Nephron (organoid): Measurements from ENCODE around the gene UBE4A.

Source experiments
- H3K27ac Mint-ChIP-seq, 3 experiments: 2 replicates each; pipeline ENCODE4 v1.8.0; 2020; ENCODE audit warnings: mixed read lengths in 3 of 3, mild to moderate bottlenecking in 2 of 3, moderate library complexity in 1 of 3
- H3K27me3 Mint-ChIP-seq: 2 replicates; pipeline ENCODE4 v1.8.0; 2021; ENCODE audit warnings: low read depth, mild to moderate bottlenecking, moderate library complexity, mixed read lengths
- H3K36me3 Mint-ChIP-seq: 2 replicates; pipeline ENCODE4 v1.8.0; 2020; ENCODE audit warnings: low read depth, mixed read lengths
- H3K4me1 Mint-ChIP-seq: 2 replicates; pipeline ENCODE4 v1.8.0; 2020; ENCODE audit warnings: mixed read lengths
- H3K4me3 Mint-ChIP-seq, 3 experiments: 2 replicates each; pipeline ENCODE4 v1.8.0; 2020; ENCODE audit warnings: mild to moderate bottlenecking in 3 of 3, mixed read lengths in 3 of 3, moderate library complexity in 2 of 3
- H3K9me3 Mint-ChIP-seq: 2 replicates; pipeline ENCODE4 v1.8.0; 2020; ENCODE audit warnings: mixed read lengths
- TF ChIP-seq, protein P1 (sequence below), 3 experiments: fragments of 200-600 bp; sonication (generic); IDR thresholded peaks; one replicate each; pipeline ENCODE4 v1.5.0; 2021; ENCODE audit warnings: antibody characterized with exemption in 3 of 3; ENCODE audit not compliant: unreplicated experiment in 3 of 3

Gene UBE4A

DNA sequence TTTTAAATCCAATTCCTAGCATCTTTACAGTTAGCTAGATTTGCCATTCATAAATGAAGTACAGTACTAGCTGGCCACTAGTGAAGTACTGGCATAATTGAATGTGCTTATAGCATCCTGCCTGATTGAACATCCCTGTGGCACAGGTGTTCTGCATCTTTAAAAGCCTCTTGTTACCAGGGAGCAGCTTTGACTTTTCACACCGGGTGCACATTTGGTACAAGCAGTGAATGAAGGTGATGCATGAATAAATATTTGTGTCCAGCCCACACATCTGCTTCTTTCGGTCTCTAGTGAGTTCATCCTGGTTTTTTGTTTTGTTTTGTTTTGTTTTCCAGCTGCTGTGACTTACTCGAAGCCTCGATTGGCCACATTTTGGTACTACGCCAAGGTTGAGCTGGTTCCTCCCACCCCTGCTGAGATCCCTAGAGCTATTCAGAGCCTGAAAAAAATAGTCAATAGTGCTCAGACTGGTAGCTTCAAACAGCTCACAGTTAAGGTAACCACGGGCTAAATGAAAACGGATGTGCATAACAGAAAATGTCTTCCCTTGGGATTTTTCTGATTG, 47.3 kb downstream of the UBE4A start:
- peaks cover 29% of the 10 kb centered on the region for H3K36me3 Mint-ChIP-seq
- peaks cover 24% of the 10 kb centered on the region for H3K4me1 Mint-ChIP-seq
- H3K27ac Mint-ChIP-seq, result peak overlapping the region in 1 of 3 experiments; percentile 28
- H3K27me3 Mint-ChIP-seq, result no peaks in the 10 kb centered on the region
- H3K4me3 Mint-ChIP-seq, result no peak overlapping the region
- H3K9me3 Mint-ChIP-seq, result no peaks in the 10 kb centered on the region
- TF ChIP-seq, protein P1, sequence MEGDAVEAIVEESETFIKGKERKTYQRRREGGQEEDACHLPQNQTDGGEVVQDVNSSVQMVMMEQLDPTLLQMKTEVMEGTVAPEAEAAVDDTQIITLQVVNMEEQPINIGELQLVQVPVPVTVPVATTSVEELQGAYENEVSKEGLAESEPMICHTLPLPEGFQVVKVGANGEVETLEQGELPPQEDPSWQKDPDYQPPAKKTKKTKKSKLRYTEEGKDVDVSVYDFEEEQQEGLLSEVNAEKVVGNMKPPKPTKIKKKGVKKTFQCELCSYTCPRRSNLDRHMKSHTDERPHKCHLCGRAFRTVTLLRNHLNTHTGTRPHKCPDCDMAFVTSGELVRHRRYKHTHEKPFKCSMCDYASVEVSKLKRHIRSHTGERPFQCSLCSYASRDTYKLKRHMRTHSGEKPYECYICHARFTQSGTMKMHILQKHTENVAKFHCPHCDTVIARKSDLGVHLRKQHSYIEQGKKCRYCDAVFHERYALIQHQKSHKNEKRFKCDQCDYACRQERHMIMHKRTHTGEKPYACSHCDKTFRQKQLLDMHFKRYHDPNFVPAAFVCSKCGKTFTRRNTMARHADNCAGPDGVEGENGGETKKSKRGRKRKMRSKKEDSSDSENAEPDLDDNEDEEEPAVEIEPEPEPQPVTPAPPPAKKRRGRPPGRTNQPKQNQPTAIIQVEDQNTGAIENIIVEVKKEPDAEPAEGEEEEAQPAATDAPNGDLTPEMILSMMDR (IDR thresholded peaks at IDR 0.05; ENCODE audit: unreplicated experiment in 3 of 3), result no peak

DNA sequence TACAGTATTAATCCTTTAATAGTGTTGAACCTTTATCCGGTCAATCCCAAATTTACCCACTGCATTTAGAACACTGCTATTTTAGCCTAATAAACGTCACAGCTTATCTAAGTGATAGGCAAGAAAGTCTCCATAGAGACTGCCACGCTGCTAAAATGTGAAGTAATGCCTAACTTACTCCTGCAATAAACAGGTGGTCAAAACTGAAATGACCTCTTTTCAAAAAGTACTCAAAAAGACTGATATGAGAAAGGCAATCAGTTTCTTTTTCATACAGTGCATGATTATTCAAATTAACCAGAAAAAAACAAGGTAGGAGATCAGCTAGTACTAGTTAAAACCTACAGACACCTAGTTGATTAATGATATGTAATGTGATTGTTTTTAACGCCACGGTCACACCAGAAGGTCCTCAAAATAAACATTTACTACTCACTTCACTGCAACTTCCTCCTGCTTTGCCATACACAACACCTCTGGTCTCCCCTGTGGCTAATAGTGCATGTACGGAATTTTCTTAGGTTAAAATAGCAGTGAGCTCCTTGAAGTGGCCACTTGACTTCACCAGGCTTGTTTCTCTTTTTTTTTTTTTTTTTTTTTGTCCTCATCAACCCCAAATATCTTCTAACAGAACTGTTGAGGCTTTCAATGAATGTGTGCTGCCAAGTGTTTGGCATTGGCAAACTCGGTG, 50.8 kb downstream of the UBE4A start:
- Mint-ChIP-seq H3K27me3 (no peaks in the 10 kb centered on the region), H3K4me3 (no peak overlapping the region), H3K36me3 (peaks cover 29% of the 10 kb centered on the region), H3K27ac (no peak overlapping the region), H3K4me1 (no peaks in the 10 kb centered on the region), H3K9me3 (no peaks in the 10 kb centered on the region)
- TF ChIP-seq, protein P1 (IDR thresholded peaks at IDR 0.05; ENCODE audit: unreplicated experiment in 3 of 3), result no peak

DNA sequence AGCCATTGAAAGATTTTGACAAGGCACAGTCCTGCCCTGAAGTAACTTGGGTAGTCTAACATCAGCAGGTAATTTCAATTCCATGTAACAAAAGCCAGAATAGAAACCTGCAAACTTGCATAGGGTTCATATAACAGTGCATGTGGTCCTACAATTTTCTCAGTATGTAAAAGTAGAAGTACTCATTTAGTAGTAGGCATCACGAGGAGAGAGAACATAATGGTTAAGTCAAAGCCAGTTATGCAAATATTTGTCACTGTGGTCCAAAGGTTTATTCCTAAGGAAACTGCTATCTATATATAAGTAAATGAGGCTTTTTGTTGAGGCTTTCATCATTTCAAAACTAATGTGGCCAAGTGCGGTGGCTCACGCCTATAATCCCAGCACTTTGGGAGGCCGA, 52.1 kb downstream of the UBE4A start:
- Mint-ChIP-seq H3K9me3 (no peaks in the 10 kb centered on the region), H3K4me3 (no peak overlapping the region)
- TF ChIP-seq, protein P1 (IDR thresholded peaks at IDR 0.05; ENCODE audit: unreplicated experiment in 3 of 3), result no peak

DNA sequence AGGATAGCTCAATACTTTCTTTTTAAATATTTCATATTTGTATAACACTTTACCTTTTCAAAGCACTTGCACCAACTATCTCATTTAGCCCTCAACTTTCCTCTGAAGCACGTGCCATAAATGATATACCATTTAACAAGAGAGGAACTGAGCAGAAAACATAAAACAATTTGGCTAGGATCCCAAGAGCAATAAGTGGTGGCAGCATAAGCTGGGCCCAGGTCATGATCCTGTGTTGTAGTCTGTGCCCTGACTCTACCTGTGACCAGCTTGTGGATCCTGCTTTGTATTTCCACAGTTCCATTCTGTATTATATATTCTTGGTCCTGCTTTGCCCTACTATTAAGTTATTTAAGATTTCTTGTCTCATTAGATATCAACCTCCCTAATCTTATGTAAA, 53.5 kb downstream of the UBE4A start:
- Mint-ChIP-seq H3K4me3 (no peak overlapping the region), H3K4me1 (no peaks in the 10 kb centered on the region), H3K27me3 (no peaks in the 10 kb centered on the region), H3K27ac (no peak overlapping the region), H3K9me3 (no peaks in the 10 kb centered on the region), H3K36me3 (peaks cover 18% of the 10 kb centered on the region)
- TF ChIP-seq, protein P1 (IDR thresholded peaks at IDR 0.05; ENCODE audit: unreplicated experiment in 3 of 3), result no peak

More for the DNA sequence above, 52.1 kb downstream of the UBE4A start:
- Mint-ChIP-seq H3K4me1 (no peaks in the 10 kb centered on the region), H3K27ac (no peak overlapping the region), H3K27me3 (no peaks in the 10 kb centered on the region), H3K36me3 (peaks cover 25% of the 10 kb centered on the region)

DNA sequence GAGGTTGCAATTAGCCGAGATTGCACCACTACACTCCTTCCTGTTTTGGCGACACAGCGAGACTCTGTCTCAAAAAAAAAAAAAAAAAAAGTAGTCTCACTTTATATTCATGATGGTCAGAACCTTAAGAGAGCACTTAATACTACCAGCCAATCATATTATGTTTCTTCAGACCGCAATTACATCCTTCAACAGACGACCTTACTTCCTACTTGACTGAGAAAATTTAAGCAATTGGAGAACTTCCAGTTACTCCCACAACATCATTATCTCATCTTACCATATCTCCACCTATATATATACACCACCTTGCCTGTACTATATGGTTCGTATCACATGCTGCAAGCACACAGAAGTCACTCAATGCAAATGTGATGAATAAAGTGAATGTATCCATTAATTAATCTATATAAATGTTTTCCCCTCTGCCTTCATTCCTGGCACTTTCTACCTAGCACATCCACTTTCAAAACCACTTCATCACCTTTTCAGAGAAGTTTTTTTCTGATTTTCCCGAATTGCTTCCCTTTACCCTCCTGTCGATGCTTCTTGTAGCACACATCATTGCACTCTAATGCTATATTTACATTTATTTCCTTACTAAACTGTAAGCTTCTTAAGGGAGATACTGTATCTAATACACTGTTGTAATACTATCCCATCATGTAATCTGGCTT, 55.8 kb downstream of the UBE4A start:
- Mint-ChIP-seq H3K4me1 (no peaks in the 10 kb centered on the region), H3K9me3 (no peaks in the 10 kb centered on the region), H3K27ac (no peak overlapping the region), H3K27me3 (no peaks in the 10 kb centered on the region), H3K36me3 (peaks cover 4% of the 10 kb centered on the region), H3K4me3 (no peak overlapping the region)
- TF ChIP-seq, protein P1 (IDR thresholded peaks at IDR 0.05; ENCODE audit: unreplicated experiment in 3 of 3), result no peak
